Heart left ventricle (tissue), 16 donors: ENCODE results near the gene FAP. TPM values are rescaled to one million over a fixed set of nuclear protein-coding genes. Genes with fewer than 3 reads are reported as not detected.

ENCODE experiments used
- ATAC-seq, 4 donors: fragments of 200-7000 bp; cut with Tn5 transposase; one replicate each; pipeline ENCODE4 v1.9.1; 2020 to 2022; ENCODE audit warnings: moderate library complexity in 4 of 4, mild to moderate bottlenecking in 3 of 4, moderate number of reproducible peaks in 1 of 4
- DNase-seq, 5 donors: peaks; one replicate each; pipeline ENCODE4 v3.0.0-alpha.2; 2020
- H3K27ac ChIP-seq, 12 donors: fragments of 200-600 bp; sonication (generic) in 4 of 12; one replicate each; pipeline versions ENCODE4 v1.5.0 to v1.8.0; 2016 to 2022; ENCODE audit warnings: mild to moderate bottlenecking in 2 of 12
- H3K27me3 ChIP-seq, 9 donors: fragments of 200-600 bp; sonication (generic) in 2 of 9; one replicate each; pipeline versions ENCODE4 v1.5.1 to v1.8.0; 2016 to 2022; ENCODE audit warnings: mild to moderate bottlenecking in 3 of 9
- H3K36me3 ChIP-seq, 9 donors: fragments of 200-600 bp; sonication (generic) in 2 of 9; one replicate each; pipeline versions ENCODE4 v1.5.0 to v1.8.0; 2018 to 2022; ENCODE audit warnings: mild to moderate bottlenecking in 2 of 9
- H3K4me1 ChIP-seq, 12 donors: fragments of 200-600 bp; sonication (generic) in 4 of 12; one replicate each; pipeline versions ENCODE4 v1.5.0 to v1.8.0; 2016 to 2022; ENCODE audit warnings: mild to moderate bottlenecking in 3 of 12
- H3K4me3 ChIP-seq, 12 donors: fragments of 200-600 bp; sonication (generic) in 4 of 12; one replicate each; pipeline versions ENCODE4 v1.5.0 to v1.8.0; 2017 to 2022; ENCODE audit warnings: mild to moderate bottlenecking in 9 of 12, moderate library complexity in 4 of 12
- H3K9me3 ChIP-seq, 12 donors: fragments of 200-600 bp; sonication (generic) in 4 of 12; one replicate each; pipeline versions ENCODE4 v1.5.0 to v1.8.0; 2016 to 2022; ENCODE audit warnings: mild to moderate bottlenecking in 1 of 12
- POLR2A ChIP-seq, 2 donors: fragments of 450-650 bp; IDR thresholded peaks; one replicate each; pipeline ENCODE4 v1.6.1; 2017; ENCODE audit warnings: antibody characterized with exemption in 2 of 2, mild to moderate bottlenecking in 2 of 2, moderate library complexity in 2 of 2
- WGBS, 4 donors: extraction: QIAGEN DNeasy Blood & Tissue Kit in 2 of 4; methylation state at CpG; one replicate each; pipeline versions ENCODE4 v1.1.5 to v1.1.7; 2013 to 2018; 5-methylcytosine and 5-hydroxymethylcytosine counted together
- intact Hi-C, 10 donors: fragments of 100-400 bp; cut with DNase I; formaldehyde crosslinking; loops; one replicate each; pipeline versions ENCODE4 v1.11.1 to v1.14.2; 2022
- polyA plus RNA-seq, 2 donors: library from polyadenylated mRNA; stranded (reverse); fragments of 200-250 nt; gene quantifications; one replicate each; pipeline ENCODE4 v1.2.3, GENCODE V29; 2013
- total RNA-seq, 9 donors: library from RNA; depleted of rRNA in 2 of 9; stranded (reverse); fragments of >200 nt in 2 of 9; fragmentation: NEBNext Ultra II Directional in 3 of 9; extraction: Animal tissue kit (Norgen Biotek cat#: 25700) in 3 of 9; gene quantifications; one replicate each; pipeline versions ENCODE4 v1.1.0 to v1.2.4, GENCODE V29; 2016 to 2023
- TF ChIP-seq, protein P1 (sequence below), 12 donors: fragments of 200-600 bp; sonication (generic) in 4 of 12; IDR thresholded peaks; one replicate each; pipeline versions ENCODE4 v1.5.0 to v1.8.0; 2018 to 2022; ENCODE audit warnings: antibody characterized with exemption in 12 of 12, mild to moderate bottlenecking in 5 of 12
- donor health status: ischemic (EF 13 %, LVEDD 7.1; RV severe dilation, severe dysfunction).
- donor health status: healthy with polysubstance abuse.
- donor health status: DM: no; HTN: yes; CAD: no.
- donor health status: DM: no; HTN: no; CAD: no.
- donor health status: ischemic (EF 25% LVEDD 6.9; RV normal size, moderate dysfunction).
- donor health status: ischemic (EF 25% LVEDD 5.7; RV mildly dilated, moderate dysfunction).
- donor health status: healthy.
- donor health status: DM: yes; HTN: yes; CAD: no.
- donor health status: ischemic (EF 35%, LVEDD 5.7; RV mildly dilated, moderate dysfunction).
- donor health status: nonischemic (EF 11% LVEDD 7.7; RV severe dilation, severe dysfunction).
- donor health status: DM: yes; HTN: yes; CAD: no.
- donor health status: PGD.
- donor health status: ischemic (EF 29% LVEDD 5.4; RV normal size, mild dysfunction).
- donor health status: nonischemic (EF 23%, LVEDD 6.1; RV moderate dilation, normal function).

FAP gene
- total and polyA plus RNA-seq, 11 donors = 0.75 to 11.3 (median 2.3) TPM

DNA sequence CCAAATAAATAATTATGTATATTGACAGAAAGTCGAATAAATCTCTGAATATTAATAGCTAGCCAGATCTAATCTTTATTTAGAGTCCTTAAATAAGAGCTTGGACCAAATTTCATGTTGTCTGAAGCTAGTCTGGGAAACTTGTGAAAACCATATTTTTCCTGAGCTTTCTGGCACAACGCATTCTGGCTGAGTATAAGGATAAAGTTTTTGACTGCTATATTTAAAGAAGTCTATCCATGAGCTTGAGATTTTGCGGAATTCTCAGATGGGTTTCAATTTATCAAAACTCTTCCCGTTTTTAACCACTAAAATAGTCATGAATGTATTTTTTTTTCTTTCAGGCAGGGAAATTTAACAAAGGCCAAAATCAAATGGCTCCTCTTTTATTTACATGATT lies 23.8 kb downstream of the FAP start:
- no peaks in the 10 kb centered on the region for H3K27me3 ChIP-seq
- WGBS, 4 donors = 63 to 79% (median 70%) methylated on average over 4 of the region's 4 CpGs
- no peak for ATAC-seq
- H3K36me3 ChIP-seq = peaks cover 0 to 13% (median 0%) of the 10 kb centered on the region in 9 donors
- DNase-seq = no peak
- intact Hi-C loops = no loop called here
- peaks cover 0 to 16% (median 0%) of the 10 kb centered on the region in 12 donors for H3K4me1 ChIP-seq
- no peaks in the 10 kb centered on the region for H3K9me3 ChIP-seq
- TF ChIP-seq POLR2A (IDR thresholded peaks at IDR 0.05) = no peak
- TF ChIP-seq, protein P1, sequence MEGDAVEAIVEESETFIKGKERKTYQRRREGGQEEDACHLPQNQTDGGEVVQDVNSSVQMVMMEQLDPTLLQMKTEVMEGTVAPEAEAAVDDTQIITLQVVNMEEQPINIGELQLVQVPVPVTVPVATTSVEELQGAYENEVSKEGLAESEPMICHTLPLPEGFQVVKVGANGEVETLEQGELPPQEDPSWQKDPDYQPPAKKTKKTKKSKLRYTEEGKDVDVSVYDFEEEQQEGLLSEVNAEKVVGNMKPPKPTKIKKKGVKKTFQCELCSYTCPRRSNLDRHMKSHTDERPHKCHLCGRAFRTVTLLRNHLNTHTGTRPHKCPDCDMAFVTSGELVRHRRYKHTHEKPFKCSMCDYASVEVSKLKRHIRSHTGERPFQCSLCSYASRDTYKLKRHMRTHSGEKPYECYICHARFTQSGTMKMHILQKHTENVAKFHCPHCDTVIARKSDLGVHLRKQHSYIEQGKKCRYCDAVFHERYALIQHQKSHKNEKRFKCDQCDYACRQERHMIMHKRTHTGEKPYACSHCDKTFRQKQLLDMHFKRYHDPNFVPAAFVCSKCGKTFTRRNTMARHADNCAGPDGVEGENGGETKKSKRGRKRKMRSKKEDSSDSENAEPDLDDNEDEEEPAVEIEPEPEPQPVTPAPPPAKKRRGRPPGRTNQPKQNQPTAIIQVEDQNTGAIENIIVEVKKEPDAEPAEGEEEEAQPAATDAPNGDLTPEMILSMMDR (IDR thresholded peaks at IDR 0.05) = no peak
- H3K4me3 ChIP-seq = no peak overlapping the region
- H3K27ac ChIP-seq = peak overlapping the region in 1 of 12 donors; percentile 11

DNA sequence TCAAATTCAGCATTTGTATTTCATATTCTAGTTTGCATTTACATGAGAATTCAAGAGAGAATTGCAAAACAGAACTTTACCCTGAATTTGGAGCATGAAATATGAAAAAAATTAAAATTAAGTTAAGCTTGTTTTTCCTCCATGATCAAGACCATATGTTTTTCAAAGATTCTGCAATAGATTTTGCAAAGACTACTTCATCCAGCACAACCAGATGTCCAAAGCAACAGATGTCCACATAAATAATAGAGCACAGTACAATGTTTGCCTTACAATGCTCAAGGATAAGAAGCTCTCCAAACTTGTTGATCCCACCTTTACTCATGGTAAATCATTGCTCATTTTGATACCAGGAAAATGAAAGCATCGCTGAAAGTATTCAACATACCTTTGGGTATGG lies 25.6 kb downstream of the FAP start:
- intact Hi-C loops = no loop called here
- 89 to 94% (median 91%) methylated on average over 1 of the region's 1 CpG for WGBS, 4 donors
- TF ChIP-seq, protein P1 (IDR thresholded peaks at IDR 0.05) = no peak
- TF ChIP-seq POLR2A (IDR thresholded peaks at IDR 0.05) = no peak

DNA sequence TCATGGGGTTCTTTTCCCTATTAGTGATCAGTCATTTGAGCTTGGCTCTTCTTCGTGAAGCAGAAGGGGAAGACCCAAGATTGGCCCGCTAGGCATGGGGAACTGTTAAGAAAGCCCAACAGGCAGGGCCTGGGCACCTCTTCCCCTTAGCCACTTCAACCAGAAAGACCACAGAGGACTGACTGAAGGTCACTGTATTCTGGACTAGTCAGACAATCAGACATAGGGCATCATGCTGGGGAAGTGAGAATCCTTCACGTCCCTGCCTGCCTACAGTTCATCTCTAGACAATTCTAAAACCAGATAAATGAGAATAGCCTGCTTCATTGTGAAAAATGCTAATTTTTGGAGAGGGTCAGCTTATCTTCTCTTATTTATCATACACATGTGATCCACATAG lies 28.1 kb downstream of the FAP start:
- Histone ChIP-seq H3K36me3 (peaks cover 0 to 21% (median 0%) of the 10 kb centered on the region in 9 donors), H3K27me3 (no peaks in the 10 kb centered on the region), H3K4me1 (peaks cover 0 to 11% (median 0%) of the 10 kb centered on the region in 12 donors), H3K4me3 (no peak overlapping the region), H3K9me3 (no peaks in the 10 kb centered on the region), H3K27ac (no peak overlapping the region)
- intact Hi-C loops = no loop called here
- no peak for DNase-seq
- 77 to 95% (median 91%) methylated on average over 3 of the region's 3 CpGs for WGBS, 4 donors
- TF ChIP-seq, protein P1 (IDR thresholded peaks at IDR 0.05) = no peak
- TF ChIP-seq POLR2A (IDR thresholded peaks at IDR 0.05) = no peak
- ATAC-seq = no peak

More for the DNA sequence above, 25.6 kb downstream of the FAP start:
- Histone ChIP-seq H3K36me3 (peaks cover 0 to 21% (median 0%) of the 10 kb centered on the region in 9 donors), H3K9me3 (no peaks in the 10 kb centered on the region), H3K27me3 (no peaks in the 10 kb centered on the region), H3K4me3 (no peak overlapping the region), H3K4me1 (peaks cover 0 to 16% (median 0%) of the 10 kb centered on the region in 12 donors), H3K27ac (no peak overlapping the region)
- ATAC-seq (no peak), DNase-seq (no peak)

DNA sequence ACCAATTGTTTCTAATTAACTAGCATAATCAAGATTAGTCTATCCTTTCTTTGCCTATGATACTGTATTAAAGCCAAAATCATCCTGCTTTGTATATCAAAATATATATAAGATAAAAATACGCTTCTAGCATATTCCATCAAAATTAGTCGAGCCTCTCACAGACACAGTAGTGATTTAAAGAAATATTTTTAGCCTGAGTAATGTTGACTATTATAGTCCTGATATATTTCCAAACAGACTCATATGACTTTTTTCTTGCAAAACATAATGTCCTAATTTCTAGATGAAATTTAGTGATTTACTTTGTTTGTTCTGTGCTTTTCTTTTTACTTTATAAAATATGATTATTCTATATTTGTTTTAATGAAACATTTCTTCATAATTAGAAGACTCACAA lies 30.9 kb downstream of the FAP start:
- Histone ChIP-seq H3K27ac (no peak overlapping the region), H3K4me1 (peaks cover 0 to 6% (median 0%) of the 10 kb centered on the region in 12 donors), H3K4me3 (no peak overlapping the region), H3K36me3 (peaks cover 0 to 21% (median 0%) of the 10 kb centered on the region in 9 donors), H3K9me3 (no peaks in the 10 kb centered on the region), H3K27me3 (no peaks in the 10 kb centered on the region)
- intact Hi-C loops = no loop called here
- ATAC-seq = no peak
- no peak for TF ChIP-seq POLR2A (IDR thresholded peaks at IDR 0.05)
- TF ChIP-seq, protein P1 (IDR thresholded peaks at IDR 0.05) = no peak
- no peak for DNase-seq
- 67 to 81% (median 73%) methylated on average over 2 of the region's 2 CpGs for WGBS, 4 donors
